K562 (cell line): Measurements from ENCODE around the gene CDC14B. TPM values are rescaled to one million over a fixed set of nuclear protein-coding genes. Genes with fewer than 3 reads are reported as not detected.

ENCODE experiments used
- ADNP ChIP-seq: fragments of 200-800 bp; sonication (Bioruptor generic); IDR thresholded peaks from 2 replicates; pipeline ENCODE4 v1.6.1; 2016; ENCODE audit warnings: missing genetic modification characterization, missing compliant biosample characterization
- BACH1 ChIP-seq: fragments of 200-800 bp; sonication (Bioruptor generic); IDR thresholded peaks from 2 replicates; pipeline ENCODE4 v1.6.1; 2016; ENCODE audit warnings: missing genetic modification characterization, missing compliant biosample characterization
- CBX8 ChIP-seq: fragments of 200-600 bp; sonication (generic); IDR thresholded peaks from 2 replicates; pipeline ENCODE4 v1.6.1; 2012; ENCODE audit warnings: borderline replicate concordance, mixed run types, low read depth, mild to moderate bottlenecking, moderate library complexity, mixed read lengths, low read length, control low read depth, inconsistent platforms; ENCODE audit not compliant: poor library complexity, severe bottlenecking; ENCODE audit errors: extremely low read depth
- CREM ChIP-seq: IDR thresholded peaks from 2 replicates; pipeline ENCODE4 v1.6.1; 2014; ENCODE audit warnings: antibody characterized with exemption, low read depth
- DIDO1 ChIP-seq: fragments of 450-650 bp; IDR thresholded peaks from 2 replicates; pipeline ENCODE4 v1.6.1; 2016; ENCODE audit warnings: low read depth, missing biosample characterization, missing genetic modification characterization
- KHSRP ChIP-seq: fragments of 450-650 bp; IDR thresholded peaks from 2 replicates; pipeline ENCODE4 v1.6.1; 2017
- KLF6 ChIP-seq: fragments of 250-450 bp; sonication (Bioruptor Pico); IDR thresholded peaks from 2 replicates; pipeline ENCODE4 v1.4.0; 2020; ENCODE audit warnings: mild to moderate bottlenecking, moderate library complexity, borderline replicate concordance
- NFXL1 ChIP-seq: fragments of 450-650 bp; formaldehyde crosslinking; IDR thresholded peaks from 2 replicates; pipeline ENCODE4 v1.4.0; 2021; ENCODE audit warnings: mild to moderate bottlenecking
- NONO ChIP-seq, 2 experiments: fragments of 200-400 bp in 1 of 2; fragments of 450-650 bp in 1 of 2; formaldehyde crosslinking in 1 of 2; IDR thresholded peaks; 2 replicates each; pipeline ENCODE4 v1.6.1; 2017; ENCODE audit warnings: low read depth in 2 of 2, mild to moderate bottlenecking in 2 of 2, moderate library complexity in 2 of 2, low read length in 1 of 2
- PTBP1 ChIP-seq: fragments of 200-400 bp; formaldehyde crosslinking; IDR thresholded peaks from 2 replicates; pipeline ENCODE4 v1.6.1; 2017; ENCODE audit warnings: low read depth, low read length
- RBM39 ChIP-seq: fragments of 200-400 bp; formaldehyde crosslinking; optimal IDR thresholded peaks from 2 replicates; pipeline ENCODE3; 2018; ENCODE audit warnings: low read depth, low read length
- SNAPC5 ChIP-seq: fragments of 250-450 bp; sonication (Bioruptor Pico); IDR thresholded peaks from 2 replicates; pipeline ENCODE4 v1.8.0; 2021; ENCODE audit warnings: moderate library complexity, mild to moderate bottlenecking, inconsistent platforms
- TAL1 ChIP-seq: fragments of 450-650 bp; IDR thresholded peaks from 2 replicates; pipeline ENCODE4 v1.6.1; 2016; ENCODE audit warnings: mild to moderate bottlenecking
- TEAD4 ChIP-seq, 2 experiments: sonication (generic) in 1 of 2; formaldehyde crosslinking in 1 of 2; IDR thresholded peaks; 2 replicates each; pipeline versions ENCODE4 v1.6.1 to v1.8.0; 2012 to 2022; ENCODE audit warnings: borderline replicate concordance in 1 of 2, inconsistent platforms in 1 of 2, low read length in 1 of 2, mild to moderate bottlenecking in 1 of 2, missing genetic modification reagents in 1 of 2
- ZC3H4 ChIP-seq: sonication (generic); formaldehyde crosslinking; IDR thresholded peaks from 2 replicates; pipeline ENCODE4 v1.9.0; 2021; ENCODE audit warnings: missing genetic modification reagents, borderline replicate concordance
- ZNF407 ChIP-seq: fragments of 450-650 bp; IDR thresholded peaks from 2 replicates; pipeline ENCODE4 v1.6.1; 2016; ENCODE audit warnings: low read depth
- ZNF589 ChIP-seq: fragments of 200-800 bp; sonication (Bioruptor generic); IDR thresholded peaks from 2 replicates; pipeline ENCODE4 v1.6.1; 2016; ENCODE audit warnings: low read depth, missing genetic modification characterization, missing compliant biosample characterization
- ZNF668 ChIP-seq: fragments of 250-450 bp; sonication (Bioruptor Pico); IDR thresholded peaks from 2 replicates; pipeline ENCODE4 v1.8.0; 2022; ENCODE audit warnings: mild to moderate bottlenecking, inconsistent platforms
- ZSCAN32 ChIP-seq: fragments of 450-650 bp; formaldehyde crosslinking; IDR thresholded peaks from 2 replicates; pipeline ENCODE4 v1.4.0; 2020; ENCODE audit warnings: mild to moderate bottlenecking, moderate library complexity
- polyA plus RNA-seq, 8 experiments: library from polyadenylated mRNA; depleted of rRNA in 4 of 8; stranded (reverse) in 5 of 8; unstranded in 3 of 8; fragments of >200 nt; fragmentation: Nextera tagmentation in 2 of 8; fragmentation: Illumina TruSeq in 1 of 8; extraction: Ambion mirVana in 2 of 8; extraction: Trizol in 1 of 8; gene quantifications; 2 replicates each; pipeline versions ENCODE4 v1.2.1 to v1.2.3, GENCODE V29; 2011 to 2014; ENCODE audit warnings: inconsistent platforms in 1 of 8, missing spikeins in 1 of 8
- total RNA-seq, 7 experiments: library from RNA; depleted of rRNA in 6 of 7; stranded (reverse); fragments of >200 nt in 6 of 7; fragmentation: Illumina TruSeq in 2 of 7; extraction: Trizol in 2 of 7; gene quantifications; 2 replicates each; pipeline versions ENCODE4 v1.2.1 to v1.2.3, GENCODE V29; 2011 to 2021; ENCODE audit warnings: low replicate concordance in 1 of 7
- TF ChIP-seq, protein P1 (sequence below): fragments of 250-450 bp; sonication (Bioruptor Pico); IDR thresholded peaks from 2 replicates; pipeline ENCODE4 v1.4.0; 2020; ENCODE audit warnings: mild to moderate bottlenecking, moderate library complexity

CDC14B gene
- total and polyA plus RNA-seq, 9 of the 15 experiments (the other 6 are each of a cell fraction or from before 2014, with no cell fraction given) = 1.4 to 6.0 (median 3.8) TPM

DNA sequence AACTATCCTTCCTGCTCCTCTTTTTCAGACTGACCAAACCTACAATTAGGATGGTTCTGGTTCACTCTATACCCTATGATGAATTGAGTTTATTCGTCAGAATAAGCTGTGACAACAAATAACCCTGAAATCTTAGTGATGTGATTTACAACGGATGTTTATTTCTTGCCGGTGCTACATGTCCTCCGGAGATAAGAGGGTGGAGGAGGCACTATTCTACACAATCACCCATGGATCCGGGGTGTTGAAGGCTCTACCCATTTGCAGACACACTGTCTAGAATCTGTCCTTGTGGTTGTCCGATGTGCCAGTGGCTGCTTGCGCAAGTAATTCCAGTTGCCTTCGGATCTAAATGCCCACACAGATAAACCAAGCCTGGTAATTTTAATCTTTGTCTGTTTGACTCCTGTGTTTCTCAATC, 44.7 kb downstream of the CDC14B start (continued):
- TF ChIP-seq CBX8 (no peak), ZNF407 (no peak), ADNP (no peak), DIDO1 (no peak), TEAD4 (IDR thresholded peaks at IDR 0.05; ENCODE audit: low read length) (peak; percentile 81), TEAD4 (CRISPR knock-in tag; IDR thresholded peaks at IDR 0.05; ENCODE audit: borderline replicate concordance) (no peak), PTBP1 (no peak), KLF6 (CRISPR knock-in tag) (no peak), ZC3H4 (CRISPR knock-in tag) (no peak), ZSCAN32 (CRISPR knock-in tag) (no peak), CREM (peak; percentile 29; the same call in 1 of the 2 replicates), BACH1 (tag) (0 out of 2 replicates have a peak, but pooled peaks have one; percentile 41), SNAPC5 (CRISPR knock-in tag) (no peak), RBM39 (no peak), KHSRP (no peak), NONO (IDR thresholded peaks at IDR 0.05; ENCODE audit: low read depth in 2 of 2, low read length in 1 of 2) (no peak), ZNF589 (peak; percentile 74; the same call in 1 of the 2 replicates), ZNF668 (CRISPR knock-in tag) (no peak), TAL1 (peak; percentile 70), NFXL1 (CRISPR knock-in tag) (no peak)
- TF ChIP-seq, protein P1, sequence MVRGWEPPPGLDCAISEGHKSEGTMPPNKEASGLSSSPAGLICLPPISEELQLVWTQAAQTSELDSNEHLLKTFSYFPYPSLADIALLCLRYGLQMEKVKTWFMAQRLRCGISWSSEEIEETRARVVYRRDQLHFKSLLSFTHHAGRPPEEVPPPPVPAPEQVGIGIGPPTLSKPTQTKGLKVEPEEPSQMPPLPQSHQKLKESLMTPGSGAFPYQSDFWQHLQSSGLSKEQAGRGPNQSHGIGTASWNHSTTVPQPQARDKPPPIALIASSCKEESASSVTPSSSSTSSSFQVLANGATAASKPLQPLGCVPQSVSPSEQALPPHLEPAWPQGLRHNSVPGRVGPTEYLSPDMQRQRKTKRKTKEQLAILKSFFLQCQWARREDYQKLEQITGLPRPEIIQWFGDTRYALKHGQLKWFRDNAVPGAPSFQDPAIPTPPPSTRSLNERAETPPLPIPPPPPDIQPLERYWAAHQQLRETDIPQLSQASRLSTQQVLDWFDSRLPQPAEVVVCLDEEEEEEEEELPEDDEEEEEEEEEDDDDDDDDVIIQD (CRISPR knock-in tag) = no peak
